Testis (tissue), 2 donors: ENCODE data around the gene COL4A4.

Source experiments
- POLR2A ChIP-seq: fragments of 450-650 bp; IDR thresholded peaks from one replicate; pipeline ENCODE4 v1.6.1; 2017; ENCODE audit warnings: antibody characterized with exemption, mild to moderate bottlenecking, moderate library complexity
- TF ChIP-seq, protein P1 (sequence below), 3 experiments: fragments of 450-650 bp in 2 of 3; fragments of 200-600 bp in 1 of 3; sonication (generic) in 1 of 3; IDR thresholded peaks; one replicate each; pipeline ENCODE4 v1.5.1; 2016 to 2019; ENCODE audit warnings: antibody characterized with exemption in 3 of 3, mild to moderate bottlenecking in 2 of 3, moderate library complexity in 1 of 3

- TF ChIP-seq, protein P1, sequence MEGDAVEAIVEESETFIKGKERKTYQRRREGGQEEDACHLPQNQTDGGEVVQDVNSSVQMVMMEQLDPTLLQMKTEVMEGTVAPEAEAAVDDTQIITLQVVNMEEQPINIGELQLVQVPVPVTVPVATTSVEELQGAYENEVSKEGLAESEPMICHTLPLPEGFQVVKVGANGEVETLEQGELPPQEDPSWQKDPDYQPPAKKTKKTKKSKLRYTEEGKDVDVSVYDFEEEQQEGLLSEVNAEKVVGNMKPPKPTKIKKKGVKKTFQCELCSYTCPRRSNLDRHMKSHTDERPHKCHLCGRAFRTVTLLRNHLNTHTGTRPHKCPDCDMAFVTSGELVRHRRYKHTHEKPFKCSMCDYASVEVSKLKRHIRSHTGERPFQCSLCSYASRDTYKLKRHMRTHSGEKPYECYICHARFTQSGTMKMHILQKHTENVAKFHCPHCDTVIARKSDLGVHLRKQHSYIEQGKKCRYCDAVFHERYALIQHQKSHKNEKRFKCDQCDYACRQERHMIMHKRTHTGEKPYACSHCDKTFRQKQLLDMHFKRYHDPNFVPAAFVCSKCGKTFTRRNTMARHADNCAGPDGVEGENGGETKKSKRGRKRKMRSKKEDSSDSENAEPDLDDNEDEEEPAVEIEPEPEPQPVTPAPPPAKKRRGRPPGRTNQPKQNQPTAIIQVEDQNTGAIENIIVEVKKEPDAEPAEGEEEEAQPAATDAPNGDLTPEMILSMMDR (IDR thresholded peaks at IDR 0.05) = no peak
- no peak for TF ChIP-seq POLR2A
These were observed 210.8 kb downstream of the COL4A4 start for GRCh38 chr2:226953206-226953605.
